GM18507 (cell line): ENCODE results near the gene MS4A8.
"Not testable (repeated sequence)": the region's sequence is repeated elsewhere in the genome, so short reads cannot be mapped to it uniquely, and the experiment has no call there.

Experiments
- DNase-seq: peaks from one replicate; pipeline ENCODE4 v3.0.0; 2011; ENCODE audit warnings: low read depth; ENCODE audit not compliant: insufficient read length; ENCODE audit errors: extremely low spot score
- FAIRE-seq: peaks from 2 replicates; lab custom pipeline; 2011; peaks lifted over from hg19 to GRCh38; lab: Jason Lieb, UNC

MS4A8 gene

GRCh38 chr11:60699284-60699691 is at the start of gene MS4A8:
Gene MS4A8, plus strand, starts transcription at chr11:60699612. Its CDS starts 1,249 bp downstream, at chr11:60700861.
- FAIRE-seq, result no peak
- no peak for DNase-seq

DNA sequence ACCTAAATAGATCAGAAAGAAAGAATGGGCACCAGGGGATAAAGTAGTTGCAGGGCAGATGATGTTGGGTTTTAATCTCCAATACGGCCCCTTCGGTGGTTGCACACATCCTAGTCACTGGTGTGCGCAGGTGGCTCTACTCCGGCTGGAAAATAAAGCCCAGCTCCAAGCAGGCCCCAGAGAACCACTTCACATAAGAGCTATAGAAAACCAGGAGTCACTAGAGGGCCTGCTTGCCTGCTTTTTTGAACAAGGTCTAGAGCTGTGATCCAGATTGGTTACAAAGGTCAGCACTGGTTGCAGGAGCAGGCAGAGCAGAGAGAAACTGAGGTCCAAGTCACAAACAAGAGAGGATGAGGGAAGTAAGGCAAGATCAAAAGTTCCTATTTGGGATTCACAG is 41.5 kb upstream of the MS4A8 start:
- FAIRE-seq, result no peak
- no peak for DNase-seq

DNA sequence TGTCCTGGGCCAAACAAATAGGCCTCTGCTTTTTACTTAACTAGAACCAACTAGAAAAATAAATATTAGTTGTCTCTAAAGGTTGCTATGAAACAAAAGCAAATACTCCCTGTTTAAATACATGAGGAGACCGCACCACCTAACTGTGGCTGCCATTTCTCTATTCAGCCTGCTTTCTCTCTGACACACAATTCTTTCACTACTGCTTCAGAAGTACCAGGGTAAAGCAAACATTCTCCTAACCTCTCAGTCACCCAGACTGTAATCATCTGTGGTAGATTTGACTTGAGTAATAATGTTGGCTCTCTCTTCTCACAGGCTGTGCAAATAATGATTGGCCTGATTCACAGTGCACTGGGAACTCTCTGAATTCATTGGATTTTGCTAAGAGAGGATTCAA is 41.0 kb upstream of the MS4A8 start:
- DNase-seq, result no peak
- no peak for FAIRE-seq

DNA sequence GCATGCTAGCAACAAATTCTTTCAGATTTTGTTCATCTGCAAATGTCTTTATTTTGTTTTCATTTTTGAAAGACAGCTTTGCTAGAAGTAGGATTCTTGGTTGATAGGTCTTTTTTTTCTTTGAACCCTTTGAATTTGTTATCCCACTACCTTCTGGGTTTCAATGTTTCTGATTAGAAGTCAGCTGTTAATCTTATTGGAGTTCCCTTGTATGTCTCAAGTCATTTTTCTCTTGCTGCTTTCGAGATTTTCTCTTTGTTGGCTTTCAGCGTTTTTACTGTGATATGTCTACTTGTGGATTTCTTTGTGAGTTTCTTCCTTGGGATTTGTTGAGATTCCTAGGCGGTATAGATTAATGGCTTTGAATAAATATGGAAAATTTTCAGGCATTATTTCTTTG is 27.2 kb upstream of the MS4A8 start:
- FAIRE-seq, result no peak
- no peak for DNase-seq

- DNase-seq, FAIRE-seq: not testable (repeated sequence)
These were observed 21.2 kb upstream of the MS4A8 start for GRCh38 chr11:60678231-60678630.

GRCh38 chr11:60679879-60680278 is 19.5 kb upstream of the MS4A8 start:
- DNase-seq (no peak), FAIRE-seq (no peak)

DNA sequence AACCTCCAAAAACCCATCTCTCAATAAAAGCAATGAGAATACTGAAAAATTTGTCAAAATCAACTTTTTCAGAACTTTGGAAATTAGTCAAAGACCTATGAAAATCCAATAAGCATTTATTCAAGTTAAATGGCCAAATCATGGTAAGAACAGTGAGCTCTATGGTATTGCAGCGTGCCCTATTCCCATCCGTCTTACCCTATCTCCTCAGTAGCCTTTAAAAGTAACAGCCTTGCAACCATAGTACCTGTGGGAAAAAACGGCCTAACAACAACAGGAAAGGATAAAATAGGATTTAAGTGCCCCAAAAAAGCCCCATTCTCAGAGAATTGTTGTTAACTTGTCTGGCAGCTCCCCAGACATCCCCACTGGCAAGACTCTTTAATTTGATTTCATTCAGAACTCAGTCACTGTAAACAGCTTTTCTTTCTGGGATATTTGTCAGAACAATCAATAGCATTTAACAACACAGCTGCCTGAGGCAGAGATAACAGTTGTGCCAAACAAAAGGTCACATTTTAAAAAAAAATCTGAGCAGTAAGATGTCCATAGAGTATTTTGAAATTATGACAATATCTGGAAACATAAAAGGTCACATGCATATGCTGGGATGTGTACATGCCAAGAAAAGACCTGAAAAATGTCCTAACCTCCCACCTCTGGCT is 18.8 kb upstream of the MS4A8 start:
- FAIRE-seq (peak; percentile 26), DNase-seq (no peak)

DNA sequence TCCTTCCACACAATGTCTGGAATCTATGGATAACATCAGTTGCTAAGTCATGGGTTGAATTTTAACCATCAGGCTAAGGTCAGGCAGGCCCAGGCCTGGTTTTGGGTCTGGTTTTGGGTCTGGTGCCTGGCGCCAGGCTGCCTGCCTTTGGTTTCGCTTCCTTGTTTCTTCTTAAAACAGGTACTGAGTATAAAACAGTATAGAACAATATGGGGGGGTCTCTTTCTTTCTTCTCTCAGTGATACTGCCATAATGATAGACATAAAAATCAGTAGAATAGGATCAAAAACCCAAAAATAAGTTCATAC is 14.9 kb upstream of the MS4A8 start:
- not testable (repeated sequence) for DNase-seq
- FAIRE-seq, result peak; percentile 82

GRCh38 chr11:60691661-60692060 is 7.8 kb upstream of the MS4A8 start:
- FAIRE-seq, result no peak

DNA sequence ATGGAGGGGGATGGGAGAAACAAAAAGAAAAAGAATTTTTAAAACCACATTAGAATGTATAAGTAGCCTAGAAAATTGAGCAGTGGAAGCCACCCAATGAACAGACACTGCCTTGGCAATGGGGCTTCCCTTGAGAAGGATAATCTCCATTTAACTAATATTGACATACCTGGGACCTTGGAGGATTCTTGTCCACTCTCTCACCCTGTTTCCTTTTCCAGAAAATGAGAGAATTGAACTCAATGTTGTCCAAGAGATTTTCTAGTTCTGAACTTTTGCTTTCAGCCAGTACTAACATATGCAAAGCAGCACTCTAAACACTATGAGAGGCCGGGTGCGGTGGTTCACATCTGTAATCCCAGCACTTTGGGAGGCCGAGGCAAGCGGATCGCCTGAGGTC is 524 bp downstream of the MS4A8 start:
- FAIRE-seq (no peak), DNase-seq (no peak)

More at GRCh38 chr11:60691661-60692060, 7.8 kb upstream of the MS4A8 start:
- DNase-seq, result no peak

DNA sequence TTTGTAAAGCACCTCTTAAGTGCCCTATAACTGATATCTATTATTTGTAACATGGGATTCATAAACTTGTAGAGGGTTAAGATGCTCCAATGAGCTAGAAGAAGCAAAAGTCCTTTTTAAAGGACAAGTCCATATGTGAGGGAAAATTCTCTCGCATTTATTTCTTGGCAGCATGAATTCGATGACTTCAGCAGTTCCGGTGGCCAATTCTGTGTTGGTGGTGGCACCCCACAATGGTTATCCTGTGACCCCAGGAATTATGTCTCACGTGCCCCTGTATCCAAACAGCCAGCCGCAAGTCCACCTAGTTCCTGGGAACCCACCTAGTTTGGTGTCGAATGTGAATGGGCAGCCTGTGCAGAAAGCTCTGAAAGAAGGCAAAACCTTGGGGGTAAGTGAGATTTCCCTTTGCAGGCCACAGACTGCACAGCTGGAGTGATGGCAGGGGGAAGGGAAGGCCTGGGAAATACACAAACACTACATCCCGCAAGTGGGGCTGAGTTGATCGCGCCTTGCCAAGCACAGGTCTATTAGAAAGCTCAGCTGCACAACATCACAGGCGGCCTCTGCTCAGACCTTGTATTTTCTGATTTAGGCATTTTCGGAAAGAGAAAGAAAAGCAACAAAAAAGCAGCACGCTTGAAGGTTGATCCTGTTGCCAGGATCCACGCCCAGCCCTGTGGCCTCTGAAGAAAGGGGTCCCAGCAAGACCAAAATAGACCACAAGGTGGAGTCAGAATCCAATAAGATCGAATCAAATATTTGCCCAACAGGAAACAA is 1.5 kb downstream of the MS4A8 start:
- peak; percentile 12 for DNase-seq
- FAIRE-seq, result peak; percentile 75

DNA sequence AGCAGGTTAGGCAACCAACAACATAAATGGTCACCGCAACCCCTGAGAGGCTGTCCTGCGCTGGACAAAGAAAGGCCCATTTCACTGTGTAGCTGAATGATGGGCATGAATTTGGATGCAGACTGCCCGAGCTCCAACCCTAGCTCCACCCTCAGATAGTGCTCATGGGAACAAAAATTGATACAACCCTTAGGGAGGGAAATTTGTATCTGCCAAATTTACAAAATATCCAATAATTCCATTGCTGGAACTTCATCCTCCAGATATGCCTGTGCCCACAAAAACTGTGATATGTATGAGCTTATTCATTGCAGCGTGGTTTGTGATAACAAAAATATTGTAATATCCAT is 2.0 kb downstream of the MS4A8 start:
- DNase-seq, result no peak
- FAIRE-seq, result no peak

GRCh38 chr11:60703374-60703773 is 4.0 kb downstream of the MS4A8 start:
- FAIRE-seq (no peak), DNase-seq (no peak)

DNA sequence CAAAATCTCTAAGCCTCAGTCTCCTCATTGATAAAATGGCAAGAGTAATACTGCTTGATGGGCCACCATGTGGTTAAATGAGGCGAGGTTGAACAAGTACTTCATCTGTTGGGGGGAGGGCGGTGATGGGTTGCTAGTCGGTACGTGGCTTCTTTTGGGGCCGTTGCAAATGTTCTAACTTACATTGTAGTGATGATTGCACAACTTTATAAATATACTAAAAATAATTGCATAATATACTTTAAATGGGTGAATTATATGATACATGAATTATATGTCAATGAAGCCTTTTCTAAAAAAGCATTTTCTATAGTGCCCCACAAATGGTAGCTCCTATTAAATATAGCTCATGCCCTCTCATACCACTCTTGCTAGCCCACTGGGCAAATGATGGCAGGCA is 6.5 kb downstream of the MS4A8 start:
- FAIRE-seq (no peak), DNase-seq (no peak)

DNA sequence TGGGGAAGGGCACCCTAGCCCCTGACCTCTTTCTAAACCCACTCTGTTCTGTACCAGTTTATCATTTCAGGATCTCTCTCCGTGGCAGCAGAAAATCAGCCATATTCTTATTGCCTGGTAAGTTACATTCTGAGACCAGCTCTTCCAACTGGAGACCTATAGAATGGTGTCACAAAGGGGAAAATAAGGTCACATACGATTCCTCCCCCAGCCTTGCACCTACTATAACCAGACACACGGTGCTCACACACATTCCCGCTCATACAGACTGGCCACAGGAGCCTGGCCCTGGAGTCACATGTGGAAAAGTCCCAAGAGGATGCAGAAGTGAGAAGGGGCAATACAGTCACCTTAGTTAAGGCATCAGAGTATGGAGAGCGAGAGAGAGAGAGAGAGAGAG is 7.5 kb downstream of the MS4A8 start:
- DNase-seq, result no peak
- no peak for FAIRE-seq

DNA sequence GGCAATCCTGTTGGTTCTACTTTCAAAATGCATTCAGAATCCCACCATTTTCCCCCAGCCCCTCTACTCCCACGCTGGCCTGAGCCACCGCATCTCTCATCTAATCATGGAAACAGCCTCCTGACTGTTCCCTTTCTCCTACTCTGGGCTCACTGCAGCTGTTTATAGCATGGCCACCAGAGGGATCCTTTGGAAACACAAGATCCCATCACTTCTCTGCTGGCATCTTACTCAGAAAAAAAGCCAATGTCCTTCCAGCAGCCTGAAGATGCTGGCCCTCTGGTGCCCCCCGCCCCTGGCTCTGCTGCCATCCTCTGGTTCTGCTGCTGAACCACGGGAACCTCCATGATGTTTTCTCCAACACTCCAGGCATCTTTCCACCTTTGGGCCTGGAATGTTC is 11.1 kb downstream of the MS4A8 start:
- no peak for DNase-seq
- no peak for FAIRE-seq

- FAIRE-seq (no peak), DNase-seq (no peak)
These were observed 11.9 kb downstream of the MS4A8 start for GRCh38 chr11:60711276-60711675.

- DNase-seq, FAIRE-seq: not testable (repeated sequence)
These were observed 14.0 kb downstream of the MS4A8 start for GRCh38 chr11:60713423-60713822.

DNA sequence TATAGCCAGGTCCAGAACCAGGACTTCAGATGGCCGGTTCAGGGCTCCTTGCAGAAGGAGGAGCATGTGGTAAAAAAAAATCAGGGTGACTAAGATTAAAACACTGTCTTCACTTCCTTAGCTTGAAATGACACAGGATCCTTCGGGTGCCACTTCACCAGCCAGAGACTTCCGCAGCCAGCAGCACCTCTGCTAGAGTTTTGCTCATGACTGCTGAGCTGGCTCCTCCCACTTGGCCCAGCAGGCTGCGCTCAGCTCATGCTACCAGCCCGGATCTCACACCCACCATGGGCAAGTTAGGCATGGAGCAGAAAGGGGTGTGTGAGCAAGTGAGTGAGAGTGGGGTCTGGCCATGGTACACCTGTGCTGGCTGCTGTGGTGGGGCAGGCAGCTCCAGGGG is 18.5 kb downstream of the MS4A8 start:
- no peak for FAIRE-seq
- no peak for DNase-seq

DNA sequence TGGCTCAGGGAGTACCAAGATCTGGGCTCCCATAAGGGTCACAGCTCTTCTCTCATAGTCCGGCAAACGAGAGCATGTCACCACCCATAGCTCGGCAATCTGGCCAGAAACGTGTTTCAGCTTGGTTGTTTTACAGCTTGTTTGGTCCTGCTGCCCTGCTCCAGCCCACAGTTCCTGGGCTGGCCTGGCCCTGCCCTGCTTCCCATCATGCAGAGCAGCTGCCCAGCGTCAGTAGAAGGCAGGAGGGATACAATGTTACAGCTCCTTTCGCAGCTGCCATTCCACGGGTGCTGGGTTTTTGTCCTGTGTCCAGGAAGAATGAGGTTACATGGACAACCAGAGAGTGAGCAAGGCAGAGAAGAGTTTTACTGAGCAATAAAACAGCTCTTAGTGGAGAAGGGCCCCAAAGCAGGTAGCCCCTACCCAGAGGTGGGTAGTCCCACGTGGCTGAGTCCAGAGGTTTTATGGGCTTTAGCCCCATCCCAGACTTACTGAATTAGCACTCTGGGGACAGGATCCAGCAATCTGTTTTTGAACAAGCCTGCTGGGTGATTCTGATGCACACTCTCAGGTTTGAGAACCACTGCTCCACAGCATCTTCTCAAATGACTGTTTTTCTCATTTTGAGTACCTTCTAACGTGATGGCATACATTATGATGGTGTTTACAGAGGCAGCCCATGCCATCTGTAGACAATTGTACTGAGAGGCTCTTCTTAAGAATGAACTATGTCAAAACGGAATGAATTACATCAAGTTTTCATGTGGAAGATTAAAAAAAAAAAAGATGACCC is 19.3 kb downstream of the MS4A8 start:
- FAIRE-seq (no peak), DNase-seq (no peak)

- FAIRE-seq, result no peak
- DNase-seq, result no peak
These were observed 20.0 kb downstream of the MS4A8 start for GRCh38 chr11:60719391-60719790.
